Thyroid gland (tissue), 4 donors: Measurements from ENCODE around the gene METTL1. TPM values are rescaled to one million over a fixed set of nuclear protein-coding genes. Genes with fewer than 3 reads are reported as not detected.

ENCODE experiments used
- DNase-seq, 2 donors: peaks; one replicate each; pipeline ENCODE4 v3.0.0-alpha.2; 2019
- H3K27ac ChIP-seq, 3 donors: fragments of 200-600 bp; sonication (generic); 1 replicate in 2 of 3; 2 replicates in 1 of 3; pipeline ENCODE4 v1.5.1; 2016 to 2019; ENCODE audit warnings: mild to moderate bottlenecking in 1 of 3, moderate library complexity in 1 of 3
- H3K27me3 ChIP-seq: fragments of 200-600 bp; sonication (generic); one replicate; pipeline ENCODE4 v1.5.1; 2019
- H3K36me3 ChIP-seq, 2 donors: fragments of 200-600 bp; sonication (generic); one replicate each; pipeline ENCODE4 v1.5.1; 2016 to 2019
- H3K4me1 ChIP-seq, 2 donors: fragments of 200-600 bp; sonication (generic); one replicate each; pipeline ENCODE4 v1.5.1; 2017 to 2019
- H3K4me3 ChIP-seq, 3 donors: fragments of 200-600 bp; sonication (generic); replicated peaks in 1 of 3; 1 replicate in 2 of 3; 2 replicates in 1 of 3; pipeline ENCODE4 v1.5.1; 2016; ENCODE audit warnings: mild to moderate bottlenecking in 1 of 3
- H3K9me3 ChIP-seq: fragments of 200-600 bp; sonication (generic); one replicate; pipeline ENCODE4 v1.5.1; 2017
- CTCF ChIP-seq, 6 experiments: fragments of 200-600 bp in 3 of 6; fragments of 450-650 bp in 3 of 6; sonication (generic) in 3 of 6; IDR thresholded peaks; one replicate each; pipeline ENCODE4 v1.5.1; 2016 to 2019; ENCODE audit warnings: antibody characterized with exemption in 6 of 6, mild to moderate bottlenecking in 2 of 6, inconsistent platforms in 1 of 6, moderate library complexity in 1 of 6
- POLR2A ChIP-seq, 2 donors: fragments of 450-650 bp; IDR thresholded peaks; one replicate each; pipeline ENCODE4 v1.6.1; 2017; ENCODE audit warnings: antibody characterized with exemption in 2 of 2, mild to moderate bottlenecking in 2 of 2, moderate library complexity in 1 of 2
- WGBS, 2 donors: methylation state at CpG; one replicate each; pipeline ENCODE4 v1.1.5; 2017; 5-methylcytosine and 5-hydroxymethylcytosine counted together
- intact Hi-C: fragments of 100-400 bp; cut with DNase I; formaldehyde crosslinking; loops from one replicate; pipeline ENCODE4 v1.15.1; 2023
- total RNA-seq, 4 donors: library from RNA; depleted of rRNA; stranded (reverse); fragments of >200 nt; gene quantifications; one replicate each; pipeline ENCODE4 v1.2.3, GENCODE V29; 2016

The METTL1 gene
- total RNA-seq, 4 donors from 2014 or later = 7.9 to 24.5 (median 13.1) TPM

GRCh38 chr12:57811028-57811755 lies 39.3 kb upstream of the METTL1 start:
- H3K9me3 ChIP-seq = no peaks in the 10 kb centered on the region
- intact Hi-C loops = no loop called here
- TF ChIP-seq CTCF (IDR thresholded peaks at IDR 0.05) = no peak
- no peak for TF ChIP-seq POLR2A (IDR thresholded peaks at IDR 0.05)
- peaks cover 29 to 40% of the 10 kb centered on the region in 2 donors for H3K36me3 ChIP-seq
- no peaks in the 10 kb centered on the region for H3K4me1 ChIP-seq
- 91 to 96% methylated on average over 9 to 10 of the region's 10 CpGs for WGBS, 2 donors
- DNase-seq = no peak
- H3K27ac ChIP-seq = no peak overlapping the region
- no peaks in the 10 kb centered on the region for H3K27me3 ChIP-seq
- no peak overlapping the region for H3K4me3 ChIP-seq

DNA sequence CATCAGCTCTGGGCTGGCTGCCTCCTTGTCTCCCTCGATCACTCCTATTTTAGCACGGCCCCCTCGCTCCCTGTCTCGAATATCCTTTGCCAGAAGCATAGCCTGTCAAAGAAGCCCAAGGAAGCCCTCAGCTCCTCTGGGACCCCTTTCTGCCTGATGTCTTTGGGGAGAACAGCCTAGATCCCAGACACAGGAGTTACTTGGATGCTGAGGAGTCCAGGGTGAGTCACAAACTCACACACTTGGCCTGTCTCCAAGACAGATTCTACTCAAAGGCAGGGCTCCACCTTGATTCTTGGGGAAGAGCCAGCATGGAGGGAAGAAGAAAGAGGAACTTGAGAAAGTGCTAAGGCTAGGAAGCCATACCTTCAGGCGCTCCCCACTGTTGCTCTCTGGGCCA lies 38.5 kb upstream of the METTL1 start:
- Histone ChIP-seq H3K4me1 (no peaks in the 10 kb centered on the region), H3K4me3 (no peak overlapping the region), H3K27me3 (no peaks in the 10 kb centered on the region), H3K27ac (no peak overlapping the region), H3K36me3 (peaks cover 29 to 43% of the 10 kb centered on the region in 2 donors), H3K9me3 (no peaks in the 10 kb centered on the region)
- no peak for TF ChIP-seq POLR2A (IDR thresholded peaks at IDR 0.05)
- no peak for TF ChIP-seq CTCF (IDR thresholded peaks at IDR 0.05)
- intact Hi-C loops = no loop called here
- DNase-seq = no peak
- 98 to 99% methylated on average over 5 of the region's 5 CpGs for WGBS, 2 donors

- H3K4me3 ChIP-seq = no peak overlapping the region
- 85 to 92% methylated on average over 3 of the region's 3 CpGs for WGBS, 2 donors
- no peak overlapping the region for H3K27ac ChIP-seq
- intact Hi-C loops = no loop called here
- no peaks in the 10 kb centered on the region for H3K27me3 ChIP-seq
- no peaks in the 10 kb centered on the region for H3K4me1 ChIP-seq
- TF ChIP-seq CTCF (IDR thresholded peaks at IDR 0.05) (no peak), POLR2A (IDR thresholded peaks at IDR 0.05) (no peak)
- no peaks in the 10 kb centered on the region for H3K9me3 ChIP-seq
- no peak for DNase-seq
- peaks cover 29 to 54% of the 10 kb centered on the region in 2 donors for H3K36me3 ChIP-seq
These were observed 37.5 kb upstream of the METTL1 start for GRCh38 chr12:57809425-57809824.

DNA sequence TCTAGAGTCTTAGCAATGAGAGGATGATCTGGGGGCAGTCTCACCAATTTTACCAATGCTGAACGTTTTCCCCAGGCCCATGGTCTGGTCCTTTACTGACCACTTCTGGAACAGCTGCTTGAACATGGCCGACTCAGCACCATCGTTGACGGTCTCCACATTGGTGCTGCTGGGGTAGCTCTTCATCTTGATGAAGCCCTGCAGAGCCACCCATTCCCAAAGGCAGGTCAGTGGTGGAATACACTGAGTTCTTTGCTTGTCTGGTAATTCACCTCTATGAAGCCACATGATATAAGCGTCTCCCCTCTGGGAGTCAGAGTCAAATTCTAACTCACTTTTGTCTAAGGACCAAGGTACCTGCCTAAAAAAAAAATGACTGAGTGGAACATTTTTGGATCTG lies 36.4 kb upstream of the METTL1 start:
- Histone ChIP-seq H3K4me3 (no peak overlapping the region), H3K27ac (no peak overlapping the region), H3K36me3 (peaks cover 34 to 62% of the 10 kb centered on the region in 2 donors), H3K9me3 (no peaks in the 10 kb centered on the region), H3K4me1 (no peaks in the 10 kb centered on the region), H3K27me3 (no peaks in the 10 kb centered on the region)
- no peak for DNase-seq
- WGBS, 2 donors = 92 to 95% methylated on average over 5 of the region's 5 CpGs
- TF ChIP-seq POLR2A (IDR thresholded peaks at IDR 0.05) (no peak), CTCF (IDR thresholded peaks at IDR 0.05) (no peak)
- intact Hi-C loops = no loop called here

DNA sequence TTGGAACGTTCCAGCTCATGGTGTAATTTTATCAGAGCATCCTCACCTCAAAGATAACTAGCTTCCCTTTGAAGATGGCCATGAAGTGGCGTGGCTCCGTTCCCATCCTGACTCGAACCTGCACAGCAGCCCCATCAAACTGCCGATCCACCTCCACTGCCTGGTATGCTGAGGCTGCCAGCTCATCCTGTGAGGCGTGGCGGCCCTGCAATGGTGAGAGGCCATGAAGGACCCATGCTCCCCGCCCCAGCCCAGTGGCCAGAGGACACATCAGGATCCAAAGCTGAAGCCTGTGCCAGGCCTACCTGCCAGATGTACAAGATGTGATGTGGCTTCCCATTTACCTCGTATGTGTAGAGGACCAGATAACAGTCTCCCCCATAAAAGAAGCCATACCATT lies 35.4 kb upstream of the METTL1 start:
- WGBS, 2 donors = 86 to 97% methylated on average over 6 to 9 of the region's 9 CpGs
- intact Hi-C loops = no loop called here
- peaks cover 37 to 67% of the 10 kb centered on the region in 2 donors for H3K36me3 ChIP-seq
- no peaks in the 10 kb centered on the region for H3K27me3 ChIP-seq
- TF ChIP-seq POLR2A (IDR thresholded peaks at IDR 0.05) (no peak), CTCF (IDR thresholded peaks at IDR 0.05) (no peak)
- H3K4me1 ChIP-seq = no peaks in the 10 kb centered on the region
- H3K9me3 ChIP-seq = no peaks in the 10 kb centered on the region
- H3K27ac ChIP-seq = no peak overlapping the region
- DNase-seq = no peak
- H3K4me3 ChIP-seq = no peak overlapping the region
